Measurements from ENCODE around the gene QRFP.

QRFP gene

GRCh38 chr9:130904070-130905044 lies 7.7 kb upstream of the QRFP start:
- no peak for DNase-seq

GRCh38 chr9:130903194-130904069 lies 6.8 kb upstream of the QRFP start:
- no peak for DNase-seq

GRCh38 chr9:130902204-130903185 lies 5.9 kb upstream of the QRFP start:
- DNase-seq: no peak

GRCh38 chr9:130901498-130902203 lies 5.0 kb upstream of the QRFP start:
- no peak for DNase-seq

- DNase-seq: no peak
Measured at GRCh38 chr9:130900701-130901497, 4.3 kb upstream of the QRFP start.

GRCh38 chr9:130899051-130899748 lies 2.6 kb upstream of the QRFP start:
- DNase-seq: no peak

GRCh38 chr9:130898552-130898852 lies 1.9 kb upstream of the QRFP start:
- DNase-seq: no peak

- DNase-seq: no peak
Measured at GRCh38 chr9:130897848-130898551, 1.4 kb upstream of the QRFP start.

GRCh38 chr9:130897105-130897751 lies 616 bp upstream of the QRFP start:
- no peak for DNase-seq

GRCh38 chr9:130895481-130896232 lies 955 bp downstream of the QRFP start:
- no peak for DNase-seq

GRCh38 chr9:130895038-130895437 lies 1.6 kb downstream of the QRFP start:
- no peak for DNase-seq

GRCh38 chr9:130894546-130894945 lies 2.1 kb downstream of the QRFP start:
- DNase-seq: no peak

- DNase-seq: no peak
Measured at GRCh38 chr9:130893341-130894101, 3.1 kb downstream of the QRFP start.

- DNase-seq: no peak
Measured at GRCh38 chr9:130892477-130893304, 3.9 kb downstream of the QRFP start.

GRCh38 chr9:130891688-130892476 lies 4.7 kb downstream of the QRFP start:
- no peak for DNase-seq
